H1 (cell line): ENCODE measurements around the gene CFAP20. TPM values are rescaled to one million over a fixed set of nuclear protein-coding genes. Genes with fewer than 3 reads are reported as not detected.

ENCODE experiments used
- E2F6 ChIP-seq: IDR thresholded peaks from 2 replicates; pipeline ENCODE4 v1.6.1; 2012; ENCODE audit warnings: inconsistent platforms
- polyA plus RNA-seq, 7 experiments: library from polyadenylated mRNA; depleted of rRNA in 3 of 7; stranded (reverse) in 5 of 7; unstranded in 2 of 7; fragments of >200 nt in 5 of 7; fragments of 200-250 nt in 2 of 7; gene quantifications; 1 replicate in 5 of 7; 2 replicates in 1 of 7; 4 replicates in 1 of 7; pipeline versions ENCODE4 v1.2.1 to v1.2.3, GENCODE V29; 2011 to 2013; ENCODE audit warnings: missing spikeins in 2 of 7, mixed read lengths in 2 of 7
- small RNA-seq: library from polyadenylated mRNA; stranded (forward); fragments of <200 nt; extraction: miRNeasy Mini kit (QIAGEN cat#:217004); gene quantifications from one replicate; pipeline ENCODE3, GENCODE V24; 2013; ENCODE audit not compliant: insufficient read depth
- total RNA-seq: library from RNA; stranded (reverse); fragmentation: NEBNext Ultra II Directional; extraction: Animal tissue kit (Norgen Biotek cat#: 25700); gene quantifications from 2 replicates; pipeline ENCODE4 v1.2.1, GENCODE V29; 2021

The CFAP20 gene
- total and polyA plus RNA-seq, 2 of the 8 experiments (the other 6 are each of a cell fraction or from before 2014, with no cell fraction given), result 45.6 to 65.4 TPM

- TF ChIP-seq E2F6, result no peak
Measured at GRCh38 chr16:58070585-58070984, 58.6 kb downstream of the CFAP20 start (continued).

Small RNA genes within 50 kb of the gene (small RNA-seq; reads per million reads assigned to genes)
- not detected for gene RF00019

Other genes starting within 250 kb of the CFAP20 start
- not detected in 2 replicates for gene CNGB1, start 158.3 kb downstream of the CFAP20 start, total RNA-seq
- not detected in 2 replicates for gene CNGB1, start 158.3 kb downstream of the CFAP20 start, polyA plus RNA-seq (2011; rRNA removed)
- gene ZNF319, start 128.7 kb downstream of the CFAP20 start, total RNA-seq, result 5.0 and 5.5 TPM in 2 replicates
- gene ZNF319, start 128.7 kb downstream of the CFAP20 start, polyA plus RNA-seq (2011; rRNA removed), result 3.3 and 5.5 TPM in 2 replicates
- 65.4 and 72.9 TPM in 2 replicates for gene USB1, start 128.0 kb downstream of the CFAP20 start, total RNA-seq
- gene USB1, start 128.0 kb downstream of the CFAP20 start, polyA plus RNA-seq (2011; rRNA removed), result 75.9 and 81.0 TPM in 2 replicates
- gene MMP15, start 103.6 kb downstream of the CFAP20 start, total RNA-seq, result 42.2 and 44.0 TPM in 2 replicates
- gene MMP15, start 103.6 kb downstream of the CFAP20 start, polyA plus RNA-seq (2011; rRNA removed), result 38.5 and 64.8 TPM in 2 replicates
- gene CSNK2A2, start 68.7 kb upstream of the CFAP20 start, total RNA-seq, result 124 and 128 TPM in 2 replicates
- gene CSNK2A2, start 68.7 kb upstream of the CFAP20 start, polyA plus RNA-seq (2011; rRNA removed), result 29.4 and 37.9 TPM in 2 replicates
- gene PRSS54, start 165.6 kb upstream of the CFAP20 start, total RNA-seq, result not detected in 2 replicates
- gene PRSS54, start 165.6 kb upstream of the CFAP20 start, polyA plus RNA-seq (2011; rRNA removed), result not detected in 2 replicates